MM.1S (cell line): Measurements from ENCODE around the gene CACNA1E.

ENCODE experiments used
- DNase-seq: peaks from one replicate; pipeline ENCODE4 v3.0.0-alpha.2; 2015
- H2AFZ ChIP-seq: fragments of 300-600 bp; sonication (generic); 2 replicates; pipeline ENCODE4 v1.6.0; 2016; ENCODE audit warnings: antibody characterized with exemption, low read length
- H3F3A ChIP-seq: fragments of 300-600 bp; sonication (generic); 2 replicates; pipeline ENCODE4 v1.6.1; 2016; ENCODE audit warnings: mild to moderate bottlenecking, antibody characterized with exemption, low read length, moderate library complexity, mixed read lengths; ENCODE audit not compliant: insufficient read depth
- H3K27ac ChIP-seq: fragments of 300-600 bp; sonication (generic); 2 replicates; pipeline ENCODE4 v1.5.1; 2016; ENCODE audit warnings: mild to moderate bottlenecking, low read length
- H3K27me3 ChIP-seq: fragments of 300-600 bp; sonication (generic); replicated peaks from 2 replicates; pipeline ENCODE4 v1.6.0; 2016; ENCODE audit warnings: low read length; ENCODE audit not compliant: insufficient read depth
- H3K36me3 ChIP-seq: fragments of 300-600 bp; sonication (generic); replicated peaks from 2 replicates; pipeline ENCODE4 v1.6.1; 2016; ENCODE audit warnings: mild to moderate bottlenecking, low read length, mixed read lengths; ENCODE audit not compliant: insufficient read depth
- H3K4me1 ChIP-seq: fragments of 300-600 bp; sonication (generic); 2 replicates; pipeline ENCODE4 v1.6.1; 2016; ENCODE audit warnings: low read length, mixed read lengths
- H3K4me2 ChIP-seq: fragments of 300-600 bp; sonication (generic); 2 replicates; pipeline ENCODE4 v1.6.0; 2016; ENCODE audit warnings: low read depth, low read length
- H3K4me3 ChIP-seq: fragments of 300-600 bp; sonication (generic); 2 replicates; pipeline ENCODE4 v1.5.1; 2016; ENCODE audit warnings: low read length, mixed read lengths
- H3K79me2 ChIP-seq: fragments of 300-600 bp; sonication (generic); 2 replicates; pipeline ENCODE4 v1.6.1; 2016; ENCODE audit warnings: mixed run types, low read length, mixed read lengths
- H3K9ac ChIP-seq: fragments of 300-600 bp; sonication (generic); 2 replicates; pipeline ENCODE4 v1.6.1; 2016; ENCODE audit warnings: low read length, mixed read lengths
- H3K9me2 ChIP-seq: fragments of 300-600 bp; sonication (generic); replicated peaks from 2 replicates; pipeline ENCODE4 v1.6.1; 2016; ENCODE audit warnings: mild to moderate bottlenecking, low read length, mixed read lengths; ENCODE audit not compliant: insufficient read depth
- H3K9me3 ChIP-seq: fragments of 300-600 bp; sonication (generic); replicated peaks from 2 replicates; pipeline ENCODE4 v1.6.1; 2016; ENCODE audit warnings: mild to moderate bottlenecking, low read length, mixed read lengths; ENCODE audit not compliant: insufficient read depth
- H4K20me1 ChIP-seq: fragments of 300-600 bp; sonication (generic); 2 replicates; pipeline ENCODE4 v1.6.1; 2016; ENCODE audit warnings: mild to moderate bottlenecking, low read length, moderate library complexity, mixed read lengths; ENCODE audit not compliant: insufficient read depth
- EZH2 ChIP-seq: fragments of 300-600 bp; sonication (generic); optimal IDR thresholded peaks from 2 replicates; pipeline ENCODE3; 2017; ENCODE audit warnings: low read depth, mild to moderate bottlenecking, antibody characterized with exemption, low read length, mixed read lengths
- EZH2phosphoT487 ChIP-seq: fragments of 300-600 bp; sonication (generic); IDR thresholded peaks from 2 replicates; pipeline ENCODE4 v1.6.1; 2018; ENCODE audit warnings: antibody characterized with exemption, low read length
- TF ChIP-seq, protein P1 (sequence below): fragments of 300-600 bp; sonication (generic); IDR thresholded peaks from 2 replicates; pipeline ENCODE4 v1.5.1; 2016; ENCODE audit warnings: antibody characterized with exemption, low read length, mixed read lengths

Gene CACNA1E

DNA sequence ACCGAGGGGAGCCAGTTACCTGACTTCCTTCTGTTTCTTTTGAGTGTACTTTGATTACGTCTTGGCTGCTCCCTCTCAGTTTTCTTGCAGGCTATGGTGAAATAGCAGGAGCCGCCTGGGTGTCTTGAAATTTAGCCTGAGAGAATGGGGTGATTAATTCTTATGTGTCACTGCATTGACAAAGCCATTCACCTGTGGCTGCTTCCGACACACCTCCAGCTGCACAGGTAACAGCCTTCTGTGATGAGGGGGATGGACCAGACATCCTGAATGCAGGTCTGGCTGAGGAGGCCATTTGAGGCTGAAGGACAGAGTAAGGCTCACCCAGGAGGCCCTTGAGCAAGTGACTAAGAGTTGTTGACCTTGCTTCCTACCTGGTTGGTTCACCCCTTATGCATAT, 16.5 kb downstream of the CACNA1E start:
- no peak overlapping the region for H3K4me2 ChIP-seq
- H3F3A ChIP-seq: peaks cover 5% of the 10 kb centered on the region
- H3K9ac ChIP-seq: no peak overlapping the region
- H4K20me1 ChIP-seq: no peaks in the 10 kb centered on the region
- no peaks in the 10 kb centered on the region for H3K27me3 ChIP-seq
- DNase-seq: no peak
- no peaks in the 10 kb centered on the region for H3K79me2 ChIP-seq
- no peak overlapping the region for H3K4me3 ChIP-seq
- peaks cover 15% of the 10 kb centered on the region for H3K4me1 ChIP-seq
- no peaks in the 10 kb centered on the region for H3K9me3 ChIP-seq
- TF ChIP-seq EZH2phosphoT487 (no peak), EZH2 (no peak)
- TF ChIP-seq, protein P1, sequence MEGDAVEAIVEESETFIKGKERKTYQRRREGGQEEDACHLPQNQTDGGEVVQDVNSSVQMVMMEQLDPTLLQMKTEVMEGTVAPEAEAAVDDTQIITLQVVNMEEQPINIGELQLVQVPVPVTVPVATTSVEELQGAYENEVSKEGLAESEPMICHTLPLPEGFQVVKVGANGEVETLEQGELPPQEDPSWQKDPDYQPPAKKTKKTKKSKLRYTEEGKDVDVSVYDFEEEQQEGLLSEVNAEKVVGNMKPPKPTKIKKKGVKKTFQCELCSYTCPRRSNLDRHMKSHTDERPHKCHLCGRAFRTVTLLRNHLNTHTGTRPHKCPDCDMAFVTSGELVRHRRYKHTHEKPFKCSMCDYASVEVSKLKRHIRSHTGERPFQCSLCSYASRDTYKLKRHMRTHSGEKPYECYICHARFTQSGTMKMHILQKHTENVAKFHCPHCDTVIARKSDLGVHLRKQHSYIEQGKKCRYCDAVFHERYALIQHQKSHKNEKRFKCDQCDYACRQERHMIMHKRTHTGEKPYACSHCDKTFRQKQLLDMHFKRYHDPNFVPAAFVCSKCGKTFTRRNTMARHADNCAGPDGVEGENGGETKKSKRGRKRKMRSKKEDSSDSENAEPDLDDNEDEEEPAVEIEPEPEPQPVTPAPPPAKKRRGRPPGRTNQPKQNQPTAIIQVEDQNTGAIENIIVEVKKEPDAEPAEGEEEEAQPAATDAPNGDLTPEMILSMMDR: no peak
- H3K9me2 ChIP-seq: no peaks in the 10 kb centered on the region
- H3K27ac ChIP-seq: no peak overlapping the region
- H3K36me3 ChIP-seq: no peaks in the 10 kb centered on the region
- H2AFZ ChIP-seq: no peak overlapping the region

DNA sequence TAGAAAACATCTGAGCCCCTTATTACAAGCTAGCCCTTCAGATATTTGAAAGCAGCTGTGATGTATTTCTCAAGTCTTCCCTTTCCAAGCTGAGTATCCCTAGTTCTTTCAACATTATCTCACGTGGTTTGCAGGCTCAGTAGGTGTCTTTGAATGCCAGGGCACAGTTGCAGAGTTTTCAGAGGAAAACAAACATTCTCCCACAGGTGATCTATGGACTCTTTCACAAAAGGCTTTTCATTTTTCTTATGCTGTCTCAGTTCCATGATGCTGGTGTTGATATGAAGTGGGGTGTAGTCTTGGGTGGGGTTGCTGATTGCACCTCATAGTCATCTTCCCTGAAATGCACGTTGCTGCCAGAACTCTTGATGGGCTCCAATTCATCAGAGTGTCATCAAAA, 17.3 kb downstream of the CACNA1E start:
- DNase-seq: no peak
- no peaks in the 10 kb centered on the region for H3K36me3 ChIP-seq
- H3K4me1 ChIP-seq: peaks cover 20% of the 10 kb centered on the region
- H3K9ac ChIP-seq: no peak overlapping the region
- H3F3A ChIP-seq: peaks cover 10% of the 10 kb centered on the region
- H3K27ac ChIP-seq: no peak overlapping the region
- H3K9me2 ChIP-seq: no peaks in the 10 kb centered on the region
- H2AFZ ChIP-seq: no peak overlapping the region
- H3K79me2 ChIP-seq: no peaks in the 10 kb centered on the region
- no peaks in the 10 kb centered on the region for H3K27me3 ChIP-seq
- H3K4me3 ChIP-seq: no peak overlapping the region
- H3K4me2 ChIP-seq: no peak overlapping the region
- TF ChIP-seq, protein P1: no peak
- TF ChIP-seq EZH2: no peak
- TF ChIP-seq EZH2phosphoT487: no peak
- no peaks in the 10 kb centered on the region for H4K20me1 ChIP-seq
- no peaks in the 10 kb centered on the region for H3K9me3 ChIP-seq

DNA sequence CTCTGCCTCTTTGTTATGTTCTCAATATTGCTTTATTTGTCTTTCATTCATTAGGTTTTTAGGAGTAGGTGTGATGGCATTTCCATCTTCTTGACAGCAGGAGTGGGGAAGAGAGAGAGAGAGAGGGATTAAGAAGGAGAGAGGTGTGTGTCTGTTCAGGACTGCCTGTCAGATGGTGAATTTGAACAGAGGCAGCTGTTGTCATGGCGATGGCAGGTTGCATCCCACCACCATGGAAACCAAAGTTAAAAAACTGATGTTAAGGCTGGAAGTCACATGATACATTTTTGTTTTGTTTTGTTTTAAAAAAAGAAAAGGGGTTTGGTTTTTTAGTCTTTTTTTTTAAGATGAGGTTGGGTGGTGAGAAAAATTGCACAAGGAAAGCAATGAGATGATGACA, 18.3 kb downstream of the CACNA1E start:
- H3K9me2 ChIP-seq: no peaks in the 10 kb centered on the region
- no peak overlapping the region for H3K27ac ChIP-seq
- DNase-seq: no peak

More for the DNA sequence above, 18.3 kb downstream of the CACNA1E start:
- no peak overlapping the region for H3K9ac ChIP-seq
- no peak overlapping the region for H3K4me3 ChIP-seq
- H3K9me3 ChIP-seq: no peaks in the 10 kb centered on the region
- no peak overlapping the region for H2AFZ ChIP-seq
- H3F3A ChIP-seq: peaks cover 10% of the 10 kb centered on the region
- no peaks in the 10 kb centered on the region for H4K20me1 ChIP-seq
- no peaks in the 10 kb centered on the region for H3K27me3 ChIP-seq
- no peaks in the 10 kb centered on the region for H3K36me3 ChIP-seq
- no peak overlapping the region for H3K4me2 ChIP-seq
- peaks cover 24% of the 10 kb centered on the region for H3K4me1 ChIP-seq
- H3K79me2 ChIP-seq: no peaks in the 10 kb centered on the region
- TF ChIP-seq, protein P1: no peak
- TF ChIP-seq EZH2 (no peak), EZH2phosphoT487 (no peak)
